ENCODE data around the gene CD300H.

Gene CD300H

GRCh38 chr17:74545843-74546230, 21.5 kb downstream of the CD300H start, which contains the start of gene CD300C:
Gene CD300C, minus strand, starts transcription at chr17:74546115. Its CDS starts 333 bp downstream, at chr17:74545782.
- DNase-seq (ENCODE audit: extremely low read depth, low read depth) = no peak
- TF ChIP-seq CTCF (IDR thresholded peaks at IDR 0.05; ENCODE audit: low read depth, low read length, missing control alignments) = no peak
- no peak within 1 kb of the TSS for H3K4me3 ChIP-seq (replicated peaks; ENCODE audit: low read depth, low read length)

- TF ChIP-seq CTCF (IDR thresholded peaks at IDR 0.05; ENCODE audit: low read depth, low read length, missing control alignments) = no peak
These were observed 22.1 kb downstream of the CD300H start for GRCh38 chr17:74544991-74545842.

GRCh38 chr17:74543891-74544760, 23.2 kb downstream of the CD300H start:
- no peak for TF ChIP-seq CTCF (IDR thresholded peaks at IDR 0.05; ENCODE audit: low read depth, low read length, missing control alignments)
- no peak overlapping the region for H3K4me3 ChIP-seq (replicated peaks; ENCODE audit: low read depth, low read length)
- DNase-seq (ENCODE audit: extremely low read depth, low read depth) = no peak

More at GRCh38 chr17:74544991-74545842, 22.1 kb downstream of the CD300H start:
- no peak overlapping the region for H3K4me3 ChIP-seq (replicated peaks; ENCODE audit: low read depth, low read length)
- no peak for DNase-seq (ENCODE audit: extremely low read depth, low read depth)

- DNase-seq (ENCODE audit: extremely low read depth, low read depth) = no peak
- TF ChIP-seq CTCF (IDR thresholded peaks at IDR 0.05; ENCODE audit: low read depth, low read length, missing control alignments) = no peak
- H3K4me3 ChIP-seq (replicated peaks; ENCODE audit: low read depth, low read length) = no peak overlapping the region
These were observed 23.9 kb downstream of the CD300H start for GRCh38 chr17:74543406-74543805.

- no peak for DNase-seq (ENCODE audit: extremely low read depth, low read depth)
- H3K4me3 ChIP-seq (replicated peaks; ENCODE audit: low read depth, low read length) = no peak overlapping the region
- TF ChIP-seq CTCF (IDR thresholded peaks at IDR 0.05; ENCODE audit: low read depth, low read length, missing control alignments) = no peak
These were observed 24.5 kb downstream of the CD300H start for GRCh38 chr17:74542727-74543383.

GRCh38 chr17:74542166-74542565, 25.1 kb downstream of the CD300H start:
- no peak for DNase-seq (ENCODE audit: extremely low read depth, low read depth)
- no peak overlapping the region for H3K4me3 ChIP-seq (replicated peaks; ENCODE audit: low read depth, low read length)
- TF ChIP-seq CTCF (IDR thresholded peaks at IDR 0.05; ENCODE audit: low read depth, low read length, missing control alignments) = no peak

Measured in HFF-Myc (cell line).